RPMI8226 (cell line): ENCODE measurements around the gene MEX3C.
A peak's percentile ranks its signal among the peaks of the same experiment; 100 is the strongest.

Source experiments
- DNase-seq: peaks from one replicate; pipeline ENCODE4 v3.0.0-alpha.2; 2015

The MEX3C gene

GRCh38 chr18:51191128-51191717 is 6.3 kb downstream of the MEX3C start:
- DNase-seq = no peak

DNA sequence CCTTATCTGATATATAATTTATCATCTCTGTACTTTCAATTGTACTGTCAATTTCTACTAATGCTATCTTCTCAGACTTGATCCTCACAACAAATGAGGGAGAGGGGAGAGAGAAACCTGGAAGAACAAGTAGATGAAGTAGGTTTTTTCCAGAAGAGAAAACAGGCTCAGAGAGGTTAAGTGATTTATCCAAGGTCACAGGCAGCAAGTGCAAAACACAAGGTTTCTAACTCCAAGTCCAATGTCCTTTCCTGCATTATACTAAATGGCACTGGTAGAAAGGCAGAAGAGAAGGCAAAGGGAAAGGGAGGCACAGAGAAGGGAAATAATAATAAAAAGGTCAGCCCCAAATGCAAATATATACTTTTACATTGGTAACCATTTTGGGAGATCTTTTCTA is 7.5 kb downstream of the MEX3C start:
- no peak for DNase-seq

DNA sequence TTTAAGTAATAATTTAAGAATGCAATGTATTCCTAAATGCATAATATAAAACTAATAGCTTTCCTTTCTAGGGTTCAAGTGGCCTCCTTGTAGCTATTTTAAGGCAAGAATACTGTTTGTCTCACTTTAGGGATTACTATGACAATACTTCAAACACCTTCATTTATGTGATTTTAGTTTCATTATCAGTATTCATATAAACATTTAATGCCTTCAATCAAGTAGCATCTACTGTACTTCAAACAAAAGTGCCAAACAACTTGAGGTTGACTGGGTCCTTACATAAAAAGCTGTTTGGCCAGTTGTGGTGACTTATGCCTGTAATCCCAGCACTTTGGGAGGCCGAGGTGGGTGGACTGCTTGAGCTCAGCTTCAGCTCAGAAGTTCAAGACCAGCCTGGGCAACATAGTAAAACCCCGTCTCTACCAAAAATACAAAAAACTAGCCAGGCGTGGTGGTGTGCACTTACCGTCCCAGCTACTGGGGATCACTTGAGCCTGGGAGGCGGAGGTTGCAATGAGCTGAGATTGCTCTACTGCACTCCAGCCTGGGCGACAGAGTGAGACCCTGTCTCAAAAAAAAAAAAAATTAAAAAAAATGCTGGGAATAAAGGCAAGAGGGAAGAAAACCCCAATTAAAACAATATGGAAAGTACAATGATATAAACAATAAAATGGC is 9.3 kb downstream of the MEX3C start:
- no peak for DNase-seq

DNA sequence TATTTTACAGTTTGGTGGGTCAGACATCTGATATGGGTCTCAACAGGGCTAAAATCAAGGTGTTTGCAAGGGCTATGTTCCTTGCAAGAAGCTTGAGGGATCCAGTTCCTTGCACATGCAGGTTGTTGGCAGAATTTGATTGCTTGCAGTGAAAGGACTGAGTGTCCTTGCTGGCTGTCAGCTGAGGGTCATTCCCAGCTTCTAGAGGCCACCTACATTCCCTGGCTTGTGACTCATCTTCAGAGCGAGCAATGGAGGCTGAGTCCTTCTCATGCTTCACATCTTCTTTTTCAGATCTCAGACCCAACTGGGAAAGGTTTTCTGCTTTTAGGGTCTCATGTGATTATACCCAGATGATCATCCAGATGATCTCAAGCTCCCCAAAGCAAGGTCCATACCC is 12.4 kb downstream of the MEX3C start:
- DNase-seq = no peak

GRCh38 chr18:51184091-51184457 is 13.4 kb downstream of the MEX3C start:
- no peak for DNase-seq

DNA sequence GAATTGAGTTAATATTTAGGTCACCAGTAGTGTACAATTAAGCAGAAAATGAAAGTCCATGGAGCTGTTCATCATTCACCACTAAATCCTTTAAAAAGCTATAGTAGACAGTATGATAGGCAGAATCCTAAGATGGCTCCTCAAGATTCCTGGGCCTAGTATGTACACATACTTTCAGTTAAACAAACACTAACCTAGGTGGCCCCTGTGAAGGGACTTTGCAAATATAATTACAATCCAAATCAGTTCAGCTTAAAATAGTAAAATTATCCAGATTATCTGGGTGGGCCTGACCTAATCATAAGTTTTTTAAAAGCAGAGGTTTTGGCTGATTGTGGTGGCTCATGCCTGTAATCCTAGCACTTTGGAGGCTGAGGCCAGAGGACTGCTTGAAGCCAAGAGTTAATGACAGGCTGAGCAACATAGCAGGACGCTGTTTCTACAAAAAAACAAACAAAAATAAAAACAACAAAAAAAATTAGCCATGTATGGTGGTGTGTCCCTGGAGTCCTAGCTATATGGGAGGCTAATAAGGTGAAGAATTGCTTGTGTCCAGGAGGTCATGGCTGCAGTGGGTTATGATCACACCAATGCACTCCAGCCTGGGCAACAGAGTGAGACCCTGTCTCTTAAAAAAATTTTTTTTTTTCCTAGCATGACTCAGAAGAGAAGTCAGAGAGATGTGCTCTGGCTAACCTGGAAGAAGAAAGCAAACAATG is 13.9 kb downstream of the MEX3C start:
- no peak for DNase-seq

GRCh38 chr18:51182824-51183223 is 14.7 kb downstream of the MEX3C start:
- no peak for DNase-seq

GRCh38 chr18:51171625-51172259 is 25.7 kb downstream of the MEX3C start:
- no peak for DNase-seq

DNA sequence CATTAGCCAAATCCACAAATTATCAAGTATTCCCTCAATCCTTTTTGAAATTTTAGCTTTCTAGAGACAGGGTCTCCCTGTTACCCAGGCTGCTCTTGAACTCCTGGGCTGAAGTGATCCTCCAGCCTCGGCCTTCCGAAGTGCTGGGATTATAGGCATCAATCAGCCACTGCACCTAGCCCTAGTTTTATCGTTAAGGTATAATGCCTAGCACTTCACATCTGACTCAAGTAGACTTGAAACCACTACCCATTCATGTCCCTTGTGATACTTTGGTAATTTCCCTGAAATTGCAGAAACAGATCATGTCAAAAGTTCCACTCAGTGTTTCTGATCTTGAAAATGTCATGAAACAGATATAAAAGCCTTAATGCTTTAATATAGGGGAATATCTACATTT is 26.3 kb downstream of the MEX3C start:
- DNase-seq = no peak

DNA sequence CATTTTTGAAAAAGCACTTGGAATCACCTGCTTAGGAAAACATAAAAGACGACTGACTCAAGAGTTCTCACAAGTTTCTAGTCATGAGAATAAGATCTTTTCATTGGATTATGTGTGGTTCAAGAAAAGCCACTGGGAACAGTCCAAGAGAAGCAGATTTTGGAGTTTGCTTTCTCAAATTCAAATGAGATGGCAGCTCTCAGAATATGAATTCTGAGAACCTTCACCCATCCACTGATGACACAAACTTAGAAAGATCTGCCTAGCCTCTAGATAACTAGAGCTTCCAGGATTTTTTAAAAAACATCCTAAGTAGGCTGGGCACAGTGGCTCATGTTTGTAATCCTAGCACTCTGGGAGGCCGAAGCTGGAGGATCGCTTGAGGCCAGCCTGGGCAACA is 26.8 kb downstream of the MEX3C start:
- no peak for DNase-seq

DNA sequence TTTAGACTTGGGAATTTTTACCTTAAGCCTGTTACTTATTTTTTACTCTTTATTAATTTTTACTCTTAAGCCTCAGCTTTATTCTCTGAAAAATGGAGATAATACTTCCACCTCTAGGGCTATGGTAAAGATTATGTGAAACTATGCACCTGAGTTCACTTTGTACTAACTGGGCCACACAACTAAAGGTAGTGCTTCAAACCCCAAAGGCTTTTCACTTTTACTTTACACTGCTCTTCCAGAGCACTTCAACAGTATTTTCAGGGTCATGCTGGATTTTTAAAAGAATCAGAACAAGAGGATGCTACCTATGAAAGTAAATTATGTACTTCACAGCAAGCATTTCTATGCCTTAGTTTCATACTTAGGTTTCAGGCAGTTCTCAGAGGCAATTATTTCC is 27.8 kb downstream of the MEX3C start:
- DNase-seq = no peak

DNA sequence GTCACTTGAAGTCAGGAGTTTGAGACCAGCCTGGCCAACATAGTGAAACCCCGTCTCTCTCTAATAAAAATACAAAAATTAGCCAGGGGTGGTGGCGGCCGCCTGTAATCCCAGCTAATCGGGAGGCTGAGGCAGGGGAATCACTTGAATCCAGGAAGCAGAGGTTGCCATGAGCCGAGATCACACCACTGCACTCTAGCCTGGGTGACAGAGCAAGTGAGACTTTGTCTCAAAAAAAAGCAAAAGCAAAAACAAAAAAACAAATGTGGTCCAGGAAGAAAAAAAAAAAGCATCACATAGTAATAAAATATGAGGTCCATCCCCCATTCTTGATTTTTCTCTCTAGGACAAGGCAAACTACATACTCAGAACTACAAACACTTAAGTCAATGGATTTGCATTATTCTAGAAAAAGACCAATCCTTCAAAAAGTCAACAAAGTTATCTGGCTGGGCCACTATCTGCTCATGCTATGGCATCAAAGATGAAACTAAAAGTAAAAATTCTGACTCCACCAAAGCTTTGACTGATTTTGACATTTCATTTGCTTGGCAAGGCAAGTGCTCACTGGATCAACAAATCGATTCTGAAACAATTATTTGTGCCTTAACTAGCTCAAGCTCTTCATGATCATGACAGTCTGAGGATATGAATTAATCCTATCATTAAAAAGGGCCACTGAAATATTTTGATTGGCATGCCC is 28.4 kb downstream of the MEX3C start:
- no peak for DNase-seq

DNA sequence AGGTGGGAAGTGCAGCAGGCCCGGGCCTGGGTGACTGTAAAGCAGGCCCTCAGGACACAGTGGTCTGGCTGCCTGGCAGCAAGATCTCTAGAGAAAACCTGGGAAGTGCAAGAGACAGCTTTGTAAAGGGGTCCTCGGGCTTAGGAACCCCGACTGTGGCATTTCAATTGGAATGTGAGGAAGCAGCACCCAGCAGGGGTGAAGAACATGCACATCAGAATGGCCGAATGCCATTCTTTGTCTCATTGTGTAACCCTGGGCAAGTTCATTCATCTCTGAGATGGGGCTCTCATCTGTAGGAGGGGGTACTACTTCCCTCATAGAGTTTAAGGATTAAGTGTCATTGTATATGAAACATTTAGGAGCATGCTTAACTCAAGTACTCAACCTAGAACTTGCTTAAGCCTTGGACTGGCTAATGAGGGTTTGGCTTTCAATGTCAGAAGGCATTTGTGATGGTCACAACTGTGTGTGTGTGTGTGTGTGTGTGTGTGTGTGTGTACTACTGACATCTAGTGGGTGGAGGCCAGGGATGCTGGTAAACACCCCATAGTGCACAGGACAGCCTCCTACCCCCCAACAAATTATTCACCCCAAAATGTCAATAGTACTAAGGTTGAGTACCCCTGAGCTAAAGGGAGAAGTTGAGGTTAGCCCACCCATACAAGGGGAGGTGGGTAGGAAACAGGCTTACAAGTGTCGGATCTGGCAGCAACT is 29.3 kb downstream of the MEX3C start:
- no peak for DNase-seq

DNA sequence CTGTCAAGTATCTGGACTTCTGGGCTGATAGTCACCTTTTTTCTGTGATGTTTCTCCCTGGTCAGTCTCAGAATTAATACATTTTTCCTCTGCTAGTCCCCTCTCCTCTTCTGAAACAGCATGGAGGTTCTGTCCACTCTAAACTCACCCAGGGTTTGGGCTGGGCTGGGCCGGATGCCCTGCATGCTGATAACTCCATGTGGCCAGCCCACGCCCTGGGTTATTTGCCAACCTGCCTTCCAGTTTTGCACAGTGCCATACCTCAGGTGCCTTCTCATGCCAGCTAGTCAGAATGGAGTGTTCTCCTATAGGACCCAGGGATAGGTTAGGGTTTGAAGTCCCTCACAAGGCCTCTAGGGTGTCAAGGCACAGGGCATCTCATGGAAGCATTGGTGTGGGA is 32.2 kb downstream of the MEX3C start:
- DNase-seq = no peak

- DNase-seq = no peak
Measured at GRCh38 chr18:51164761-51165281, 32.7 kb downstream of the MEX3C start.

GRCh38 chr18:51164342-51164741 is 33.1 kb downstream of the MEX3C start:
- peak; percentile 90 for DNase-seq

DNA sequence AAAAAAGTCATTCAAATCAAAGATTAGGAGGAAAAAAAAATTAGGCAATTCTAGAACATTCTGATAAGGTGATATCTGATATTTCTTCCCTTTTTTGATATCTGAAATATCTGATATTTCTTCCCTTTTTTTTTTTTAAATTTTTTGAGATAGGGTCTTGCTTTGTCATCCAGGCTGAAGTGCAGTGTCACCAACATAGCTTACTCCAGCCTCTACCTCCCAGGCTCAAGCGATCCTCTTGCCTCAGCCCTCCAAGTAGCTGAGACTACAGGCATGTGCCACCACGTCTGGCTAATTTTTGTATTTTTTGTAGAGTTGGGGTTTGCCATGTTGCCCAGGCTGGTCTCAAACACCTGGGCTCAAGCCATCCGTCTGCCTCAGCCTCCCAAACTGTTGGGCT is 33.9 kb downstream of the MEX3C start:
- no peak for DNase-seq

- no peak for DNase-seq
Measured at GRCh38 chr18:51162617-51163016, 34.9 kb downstream of the MEX3C start.

DNA sequence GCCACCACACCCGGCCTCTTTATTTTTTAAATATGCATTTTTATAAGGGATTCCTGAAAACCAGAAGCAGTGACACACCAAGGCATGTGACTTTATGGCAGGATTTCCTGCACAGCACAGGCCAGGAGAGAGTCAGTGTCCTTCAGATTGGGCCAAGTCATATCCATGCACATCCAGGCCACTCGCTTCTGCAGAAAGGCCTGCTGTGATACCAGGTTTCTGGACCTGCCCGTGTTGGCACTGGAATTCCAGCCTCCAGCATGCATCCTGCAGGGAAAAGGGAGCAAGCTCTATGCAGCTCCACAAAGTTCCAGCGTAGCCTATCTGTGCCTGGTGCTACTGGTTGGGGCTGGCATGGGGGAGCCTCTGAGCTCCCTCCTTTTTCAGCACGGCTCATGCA is 36.8 kb downstream of the MEX3C start:
- no peak for DNase-seq

- no peak for DNase-seq
Measured at GRCh38 chr18:51157215-51157614, 40.3 kb downstream of the MEX3C start.

GRCh38 chr18:51154431-51155063 is 42.9 kb downstream of the MEX3C start:
- peak; percentile 32 for DNase-seq
